Measurements from ENCODE around the gene BRWD1.

The BRWD1 gene

GRCh38 chr21:39181205-39181818, 132.1 kb downstream of the BRWD1 start:
- TF ChIP-seq Cebpa-rat (IDR thresholded peaks at IDR 0.05): no peak
- peaks cover 0 to 35% (median 7%) of the 10 kb centered on the region in 11 experiments; a peak in 11 of 22 replicates for H4K20me1 ChIP-seq
- H3K27me3 ChIP-seq: no peaks in the 10 kb centered on the region
- H3K27ac ChIP-seq: no peak overlapping the region
- H3K36me3 ChIP-seq: peaks cover 23 to 47% (median 37%) of the 10 kb centered on the region in 11 experiments
- H3K4me1 ChIP-seq: peaks cover 11 to 33% (median 29%) of the 10 kb centered on the region in 10 experiments
- H3K9ac ChIP-seq: peak overlapping the region in 8 of 11 experiments; percentile 28 to 98 (median 90); a peak in 8 of 22 replicates
- peak overlapping the region in 5 of 10 experiments; percentile 71 to 98 (median 96); a peak in 7 of 20 replicates for H3K4me3 ChIP-seq
- peak overlapping the region; percentile 82 to 96 (median 90) for H3K4me2 ChIP-seq
- H3K9me3 ChIP-seq (replicated peaks in 1 of 11): no peaks in the 10 kb centered on the region

- Histone ChIP-seq H3K4me3 (no peak overlapping the region), H3K4me2 (peak overlapping the region in 9 of 11 experiments; percentile 82 to 96 (median 89); a peak in 16 of 22 replicates), H3K27ac (no peak overlapping the region), H3K9ac (0 out of 22 replicates have a peak overlapping the region, but pooled peaks of 1 of the 11 experiments have one; percentile 94), H3K4me1 (peaks cover 11 to 33% (median 29%) of the 10 kb centered on the region in 10 experiments), H4K20me1 (peaks cover 0 to 41% (median 9%) of the 10 kb centered on the region in 11 experiments; a peak in 13 of 22 replicates), H3K9me3 (replicated peaks in 1 of 11) (no peaks in the 10 kb centered on the region), H3K27me3 (no peaks in the 10 kb centered on the region), H3K36me3 (peaks cover 30 to 55% (median 45%) of the 10 kb centered on the region in 11 experiments)
- TF ChIP-seq Cebpa-rat (IDR thresholded peaks at IDR 0.05): no peak
Observed at GRCh38 chr21:39180429-39181019, 132.9 kb downstream of the BRWD1 start.

- Histone ChIP-seq H3K9me3 (replicated peaks in 1 of 11) (no peaks in the 10 kb centered on the region), H3K4me2 (no peak overlapping the region), H3K27ac (no peak overlapping the region), H4K20me1 (peaks cover 0 to 43% (median 16%) of the 10 kb centered on the region in 11 experiments; a peak in 13 of 22 replicates), H3K9ac (no peak overlapping the region), H3K4me1 (peaks cover 20 to 37% (median 26%) of the 10 kb centered on the region in 10 experiments), H3K36me3 (peaks cover 36 to 75% (median 61%) of the 10 kb centered on the region in 11 experiments), H3K27me3 (no peaks in the 10 kb centered on the region), H3K4me3 (no peak overlapping the region)
- no peak for TF ChIP-seq Cebpa-rat (IDR thresholded peaks at IDR 0.05)
Observed at GRCh38 chr21:39178421-39178820, 135.0 kb downstream of the BRWD1 start.

GRCh38 chr21:39176271-39176709, 137.1 kb downstream of the BRWD1 start:
- Histone ChIP-seq H3K27me3 (no peaks in the 10 kb centered on the region), H3K27ac (no peak overlapping the region), H4K20me1 (peaks cover 0 to 31% (median 9%) of the 10 kb centered on the region in 11 experiments; a peak in 12 of 22 replicates), H3K4me1 (peaks cover 9 to 27% (median 14%) of the 10 kb centered on the region in 10 experiments), H3K9me3 (replicated peaks in 1 of 11) (no peaks in the 10 kb centered on the region), H3K4me2 (no peak overlapping the region), H3K4me3 (no peak overlapping the region), H3K36me3 (peaks cover 42 to 96% (median 80%) of the 10 kb centered on the region in 11 experiments), H3K9ac (no peak overlapping the region)
- no peak for TF ChIP-seq Cebpa-rat (IDR thresholded peaks at IDR 0.05)

- H3K9me3 ChIP-seq (replicated peaks in 1 of 11): no peaks in the 10 kb centered on the region
- 0 out of 22 replicates have a peak overlapping the region, but pooled peaks of 1 of the 11 experiments have one; percentile 1 for H3K9ac ChIP-seq
- H3K4me1 ChIP-seq: peaks cover 2 to 21% (median 9%) of the 10 kb centered on the region in 10 experiments; a peak in 15 of 20 replicates
- no peak overlapping the region for H3K4me3 ChIP-seq
- H3K27me3 ChIP-seq: no peaks in the 10 kb centered on the region
- no peak for TF ChIP-seq Cebpa-rat (IDR thresholded peaks at IDR 0.05)
- peaks cover 48 to 97% (median 86%) of the 10 kb centered on the region in 11 experiments for H3K36me3 ChIP-seq
- H3K27ac ChIP-seq: no peak overlapping the region
- peaks cover 0 to 24% (median 5%) of the 10 kb centered on the region in 11 experiments; a peak in 7 of 22 replicates for H4K20me1 ChIP-seq
- H3K4me2 ChIP-seq: no peak overlapping the region
Observed at GRCh38 chr21:39175665-39176064, 137.8 kb downstream of the BRWD1 start.

- Histone ChIP-seq H3K36me3 (peaks cover 47 to 97% (median 87%) of the 10 kb centered on the region in 11 experiments), H3K9me3 (replicated peaks in 1 of 11) (no peaks in the 10 kb centered on the region), H3K27me3 (no peaks in the 10 kb centered on the region), H4K20me1 (peaks cover 0 to 19% (median 5%) of the 10 kb centered on the region in 11 experiments; a peak in 7 of 22 replicates), H3K4me2 (no peak overlapping the region), H3K4me1 (peaks cover 0 to 18% (median 8%) of the 10 kb centered on the region in 10 experiments; a peak in 12 of 20 replicates), H3K27ac (no peak overlapping the region), H3K4me3 (no peak overlapping the region), H3K9ac (no peak overlapping the region)
- TF ChIP-seq Cebpa-rat (IDR thresholded peaks at IDR 0.05): no peak
Observed at GRCh38 chr21:39175154-39175553, 138.3 kb downstream of the BRWD1 start.

GRCh38 chr21:39173716-39174680, 139.4 kb downstream of the BRWD1 start:
- Histone ChIP-seq H3K27me3 (no peaks in the 10 kb centered on the region), H3K9me3 (replicated peaks in 1 of 11) (no peaks in the 10 kb centered on the region), H3K4me3 (no peak overlapping the region), H4K20me1 (peaks cover 0 to 15% (median 5%) of the 10 kb centered on the region in 11 experiments; a peak in 6 of 22 replicates), H3K36me3 (peaks cover 45 to 97% (median 88%) of the 10 kb centered on the region in 11 experiments), H3K4me1 (peaks cover 0 to 18% (median 8%) of the 10 kb centered on the region in 10 experiments; a peak in 12 of 20 replicates), H3K27ac (no peak overlapping the region), H3K4me2 (peak overlapping the region in 2 of 11 experiments; percentile 25 to 57; a peak in 3 of 22 replicates), H3K9ac (no peak overlapping the region)
- TF ChIP-seq Cebpa-rat (IDR thresholded peaks at IDR 0.05): no peak

- Histone ChIP-seq H3K27me3 (no peaks in the 10 kb centered on the region), H3K4me1 (peaks cover 0 to 22% (median 8%) of the 10 kb centered on the region in 10 experiments; a peak in 12 of 20 replicates), H3K4me2 (no peak overlapping the region), H4K20me1 (0 out of 22 replicates have a peak, but pooled peaks cover 0 to 6% (median 0%) of the 10 kb centered on the region in 11 experiments), H3K36me3 (peaks cover 26 to 60% (median 57%) of the 10 kb centered on the region in 11 experiments), H3K9ac (no peak overlapping the region), H3K9me3 (replicated peaks in 1 of 11) (peaks cover 6 to 22% (median 14%) of the 10 kb centered on the region in 11 experiments), H3K4me3 (no peak overlapping the region), H3K27ac (no peak overlapping the region)
- no peak for TF ChIP-seq Cebpa-rat (IDR thresholded peaks at IDR 0.05)
Observed at GRCh38 chr21:39169906-39170305, 143.5 kb downstream of the BRWD1 start.
